Measurements from ENCODE around the gene NFRKB. TPM values are rescaled to one million over a fixed set of nuclear protein-coding genes. Genes with fewer than 3 reads are reported as not detected.

The NFRKB gene
- total and polyA plus RNA-seq, 2 of the 8 experiments (the other 6 are each of a cell fraction or from before 2014, with no cell fraction given) = 17.0 to 31.0 TPM

- Histone ChIP-seq H2AFZ (ENCODE audit: low read length) (no peak overlapping the region), H3K27me3 (replicated peaks in 1 of 4; ENCODE audit: control insufficient read depth in 3 of 4, extremely low read depth in 1 of 4, insufficient read depth in 3 of 4, low read length in 3 of 4) (no peaks in the 10 kb centered on the region), H3K23ac (ENCODE audit: insufficient read length) (no peak overlapping the region), H3K9me3 (ENCODE audit: insufficient read depth in 2 of 2, low read depth in 1 of 2, low read length in 1 of 2) (no peaks in the 10 kb centered on the region), H2BK120ac (replicated peaks; ENCODE audit: low read depth, low read length) (no peak overlapping the region), H3K4me3 (ENCODE audit: extremely low read depth in 1 of 4, insufficient read depth in 2 of 4, low read depth in 3 of 4, low read length in 4 of 4) (no peak overlapping the region), H3K56ac (replicated peaks; ENCODE audit: insufficient read length, low read depth, low read length) (no peak overlapping the region), H3K9ac (replicated peaks in 1 of 4; ENCODE audit: extremely low read depth in 1 of 4, low read depth in 3 of 4, low read length in 3 of 4) (no peak overlapping the region), H4K20me1 (replicated peaks in 1 of 2; ENCODE audit: control insufficient read depth in 1 of 2, insufficient read depth in 2 of 2, low read length in 2 of 2) (no peaks in the 10 kb centered on the region), H4K91ac (replicated peaks; ENCODE audit: insufficient read length, low read length) (no peak overlapping the region), H3K79me1 (ENCODE audit: low read depth, low read length) (no peaks in the 10 kb centered on the region), H4K5ac (ENCODE audit: insufficient read length, low read depth, low read length) (no peak overlapping the region), H3K18ac (ENCODE audit: extremely low read depth, low read length) (no peak overlapping the region), H3K4me2 (ENCODE audit: insufficient read depth in 1 of 2, low read depth in 2 of 2, low read length in 2 of 2) (no peak overlapping the region), H3K23me2 (ENCODE audit: low read depth, low read length) (no peaks in the 10 kb centered on the region), H3K27ac (ENCODE audit: low read depth, low read length) (no peak overlapping the region), H3K36me3 (ENCODE audit: control insufficient read depth in 2 of 4, insufficient read depth in 4 of 4, low read length in 3 of 4) (peaks cover 0 to 17% (median 10%) of the 10 kb centered on the region in 4 experiments; a peak in 5 of 8 replicates), H3K4ac (replicated peaks; ENCODE audit: insufficient read length, low read depth, low read length) (no peak overlapping the region), H2AK5ac (ENCODE audit: low read depth, low read length) (no peak overlapping the region), H3K14ac (ENCODE audit: insufficient read length) (no peak overlapping the region), H3K4me1 (replicated peaks in 1 of 4; ENCODE audit: control insufficient read depth in 3 of 4, insufficient read depth in 4 of 4, low read length in 3 of 4) (peaks cover 0 to 8% (median 4%) of the 10 kb centered on the region in 4 experiments; a peak in 5 of 7 replicates), H4K8ac (ENCODE audit: extremely low read depth, insufficient read depth, low read length) (no peak overlapping the region), H2BK15ac (ENCODE audit: low read length) (no peak overlapping the region), H2BK5ac (ENCODE audit: low read depth, low read length) (no peak overlapping the region), H2BK12ac (ENCODE audit: low read depth, low read length) (no peak overlapping the region), H2BK20ac (ENCODE audit: low read length) (no peak overlapping the region), H3K79me2 (ENCODE audit: control insufficient read depth in 1 of 2, insufficient read depth in 2 of 2, low read length in 2 of 2) (no peaks in the 10 kb centered on the region)
- 87% methylated on average over 1 of the region's 1 CpG; no CpG with 5 or more reads in 1 of the 2 experiments for WGBS, 2 experiments (ENCODE audit: extremely low coverage in 1 of 2, insufficient coverage in 1 of 2, insufficient read length in 1 of 2, insufficient replicate concordance in 2 of 2, low coverage in 1 of 2, low lambda C conversion rate in 2 of 2, missing lambda C conversion rate in 1 of 2)
- no peak for DNase-seq (ENCODE audit: low read depth in 1 of 2, low spot score in 2 of 2)
- ChIA-PET CTCF (ENCODE audit: partially characterized antibody) (interaction anchor here (1.2 to 4.0 kb wide), 4 partner anchors 13 to 199 kb away, joined by 3 to 15 read pairs (median 6); no protein-coding TSS in a partner anchor), POLR2A (ENCODE audit: partially characterized antibody) (interaction anchor here (0.7 kb wide), 1 partner anchor 37 kb away, joined by 3 read pairs; no protein-coding TSS in a partner anchor)
- FAIRE-seq = no peak
- TF ChIP-seq SP2 (IDR thresholded peaks at IDR 0.05; ENCODE audit: low read length) (no peak), SIRT6 (IDR thresholded peaks at IDR 0.05; ENCODE audit: low read length) (no peak), HDAC2 (IDR thresholded peaks at IDR 0.05; ENCODE audit: borderline replicate concordance in 1 of 2, low read depth in 2 of 2, low read length in 2 of 2) (no peak), GTF2F1 (IDR thresholded peaks at IDR 0.05; ENCODE audit: borderline replicate concordance, low read depth, low read length) (no peak), HDAC6 (IDR thresholded peaks at IDR 0.05; ENCODE audit: low read depth, low read length) (no peak), E2F6 (IDR thresholded peaks at IDR 0.05) (no peak), BCL11A (IDR thresholded peaks at IDR 0.05; ENCODE audit: low read depth in 2 of 2, low read length in 2 of 2) (no peak), RFX5 (IDR thresholded peaks at IDR 0.05; ENCODE audit: borderline replicate concordance, low read depth, low read length) (no peak), BACH1 (IDR thresholded peaks at IDR 0.05; ENCODE audit: low read length) (no peak), CBX5 (IDR thresholded peaks at IDR 0.05; ENCODE audit: low read depth, low read length) (no peak), TBP (IDR thresholded peaks at IDR 0.05; ENCODE audit: low read depth, low read length) (no peak), POU5F1 (IDR thresholded peaks at IDR 0.05; ENCODE audit: low read depth, low read length) (no peak), USF2 (IDR thresholded peaks at IDR 0.05; ENCODE audit: low read length) (no peak)
These were observed 37.9 kb upstream of the NFRKB start for GRCh38 chr11:129933262-129933661.
